Thyroid gland (tissue), 4 donors: ENCODE measurements around the gene DNAJB12.
"Not testable (repeated sequence)": the region's sequence is repeated elsewhere in the genome, so short reads cannot be mapped to it uniquely, and the experiment has no call there.

Experiments used
- CTCF ChIP-seq, 6 experiments: fragments of 200-600 bp in 3 of 6; fragments of 450-650 bp in 3 of 6; sonication (generic) in 3 of 6; IDR thresholded peaks; one replicate each; pipeline ENCODE4 v1.5.1; 2016 to 2019; ENCODE audit warnings: antibody characterized with exemption in 6 of 6, mild to moderate bottlenecking in 2 of 6, inconsistent platforms in 1 of 6, moderate library complexity in 1 of 6
- POLR2A ChIP-seq, 2 donors: fragments of 450-650 bp; IDR thresholded peaks; one replicate each; pipeline ENCODE4 v1.6.1; 2017; ENCODE audit warnings: antibody characterized with exemption in 2 of 2, mild to moderate bottlenecking in 2 of 2, moderate library complexity in 1 of 2

- not testable (repeated sequence) for TF ChIP-seq CTCF, POLR2A (IDR thresholded peaks at IDR 0.05)
Observed at GRCh38 chr10:72296829-72297280, 57.9 kb downstream of the DNAJB12 start.
